Endometrium (tissue), 2 donors: ENCODE measurements around the gene PXYLP1.

ENCODE experiments used
- FAIRE-seq: peaks from 2 replicates; lab custom pipeline; 2012; peaks lifted over from hg19 to GRCh38; lab: Jason Lieb, UNC
- donor health status: control.
- donor health status: control.

The PXYLP1 gene

GRCh38 chr3:141328286-141329166, 96.9 kb downstream of the PXYLP1 start:
- FAIRE-seq = no peak

- no peak for FAIRE-seq
Measured at GRCh38 chr3:141330235-141330634, 98.6 kb downstream of the PXYLP1 start.

- no peak for FAIRE-seq
Measured at GRCh38 chr3:141330718-141331376, 99.2 kb downstream of the PXYLP1 start.

- no peak for FAIRE-seq
Measured at GRCh38 chr3:141331377-141332318, 100.0 kb downstream of the PXYLP1 start.

- no peak for FAIRE-seq
Measured at GRCh38 chr3:141332416-141332815, 100.8 kb downstream of the PXYLP1 start.

- FAIRE-seq = no peak
Measured at GRCh38 chr3:141333836-141334626, 102.4 kb downstream of the PXYLP1 start.

- FAIRE-seq = no peak
Measured at GRCh38 chr3:141334627-141335250, 103.1 kb downstream of the PXYLP1 start.

- no peak for FAIRE-seq
Measured at GRCh38 chr3:141335531-141336061, 104.0 kb downstream of the PXYLP1 start.

GRCh38 chr3:141336672-141337522, 105.3 kb downstream of the PXYLP1 start:
- no peak for FAIRE-seq

GRCh38 chr3:141337523-141337854, 105.9 kb downstream of the PXYLP1 start:
- no peak for FAIRE-seq

- no peak for FAIRE-seq
Measured at GRCh38 chr3:141337991-141338390, 106.4 kb downstream of the PXYLP1 start.

GRCh38 chr3:141338881-141339280, 107.3 kb downstream of the PXYLP1 start:
- no peak for FAIRE-seq

GRCh38 chr3:141341536-141341935, 109.9 kb downstream of the PXYLP1 start:
- no peak for FAIRE-seq

GRCh38 chr3:141342386-141342785, 110.8 kb downstream of the PXYLP1 start:
- no peak for FAIRE-seq

- no peak for FAIRE-seq
Measured at GRCh38 chr3:141343077-141343476, 111.5 kb downstream of the PXYLP1 start.

GRCh38 chr3:141343865-141344271, 112.2 kb downstream of the PXYLP1 start:
- FAIRE-seq = no peak
